SH-SY5Y (cell line): Measurements from ENCODE around the gene TMCC3.

Experiments
- GATA2 ChIP-seq: IDR thresholded peaks from 2 replicates; pipeline ENCODE4 v1.6.1; 2011; ENCODE audit warnings: mild to moderate bottlenecking, low read depth, low read length
- GATA3 ChIP-seq: IDR thresholded peaks from 2 replicates; pipeline ENCODE4 v1.6.1; 2011; ENCODE audit warnings: low read depth, mild to moderate bottlenecking, low read length, moderate library complexity

TMCC3 gene

DNA sequence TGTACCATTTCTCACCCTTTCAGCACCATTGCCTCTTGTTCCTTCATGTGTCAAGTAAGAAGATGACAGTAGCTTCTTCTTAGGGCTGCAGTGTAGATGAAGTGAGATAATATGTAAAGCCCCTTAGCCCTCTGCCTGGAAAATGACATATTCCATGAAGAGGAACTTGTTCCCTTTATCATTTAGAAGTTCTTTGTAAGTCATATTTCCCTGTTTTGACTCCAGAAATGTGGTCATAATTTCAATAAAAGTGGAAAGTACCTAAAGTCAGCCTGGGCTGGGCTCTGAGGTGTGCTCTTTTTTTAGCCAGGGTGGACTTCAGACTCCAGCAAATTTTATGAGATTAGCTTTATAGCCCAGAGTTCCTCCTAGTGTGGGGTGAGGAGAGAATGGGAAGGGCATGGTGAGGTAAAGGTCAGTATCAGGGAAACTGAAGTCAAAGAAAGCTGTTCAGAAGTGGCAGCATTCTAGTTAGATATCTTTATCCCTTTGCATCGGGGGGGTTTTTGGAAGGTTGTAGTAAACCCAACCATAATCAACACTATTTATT lies 92.5 kb downstream of the TMCC3 start:
- no peak for TF ChIP-seq GATA2
- no peak for TF ChIP-seq GATA3

DNA sequence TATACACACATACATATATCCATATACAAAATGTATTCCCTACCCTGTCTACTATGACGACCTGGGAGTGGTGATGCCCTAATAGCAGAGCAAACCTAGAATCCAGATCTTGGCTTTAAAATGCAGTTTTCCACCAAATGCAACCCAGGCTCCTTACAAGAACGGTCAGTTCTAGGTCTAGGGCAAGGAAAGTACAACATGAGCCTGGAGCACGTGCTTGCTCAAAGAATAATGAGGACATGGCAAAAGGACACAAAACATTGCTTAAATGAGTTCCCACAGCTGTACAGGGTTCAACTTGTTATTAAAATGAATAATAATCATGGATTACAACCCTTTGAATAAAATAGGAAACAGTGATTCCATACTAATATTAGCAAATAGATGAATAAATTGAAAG lies 94.7 kb downstream of the TMCC3 start:
- TF ChIP-seq GATA2 (no peak), GATA3 (no peak)

DNA sequence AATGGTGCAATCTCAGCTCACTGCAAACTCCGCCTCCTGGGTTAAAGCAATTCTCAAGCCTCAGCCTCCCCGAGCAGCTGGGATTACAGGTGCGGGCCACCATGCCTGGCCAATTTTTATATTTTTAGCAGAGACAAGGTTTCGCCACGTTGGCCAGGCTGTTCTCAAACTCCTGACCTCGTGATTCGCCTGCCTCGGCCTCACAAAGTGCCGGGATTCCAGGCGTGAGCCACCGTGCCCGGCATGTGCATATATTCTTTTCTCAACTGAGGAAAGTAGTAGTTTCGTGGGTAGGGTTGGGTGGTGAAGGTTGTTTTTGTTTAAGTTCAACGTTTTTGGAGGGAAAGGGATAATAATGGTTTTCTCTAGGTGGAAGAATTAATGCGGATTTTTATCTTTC lies 96.5 kb downstream of the TMCC3 start:
- TF ChIP-seq GATA3: no peak
- TF ChIP-seq GATA2: no peak

DNA sequence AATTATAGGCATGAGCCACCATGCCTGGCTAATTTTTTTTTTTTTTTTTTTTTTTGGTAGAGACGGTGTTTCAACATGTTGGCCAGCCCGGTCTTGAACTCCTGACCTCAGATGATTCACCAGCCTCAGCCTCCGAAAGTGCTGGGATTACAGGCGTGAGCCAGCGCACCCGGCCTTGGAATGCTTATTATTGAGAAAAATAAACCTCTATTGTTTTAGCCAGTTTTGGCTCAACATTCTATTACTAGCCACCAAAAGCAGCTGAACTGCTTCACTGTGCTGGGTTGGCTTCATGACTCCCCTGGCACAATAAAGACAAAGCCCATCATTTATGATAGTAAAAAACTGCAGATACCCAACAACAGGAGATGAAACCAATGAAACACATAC lies 97.2 kb downstream of the TMCC3 start:
- TF ChIP-seq GATA2: no peak
- no peak for TF ChIP-seq GATA3

- TF ChIP-seq GATA2 (no peak), GATA3 (no peak)
These were observed 98.5 kb downstream of the TMCC3 start for GRCh38 chr12:94551810-94552209.

DNA sequence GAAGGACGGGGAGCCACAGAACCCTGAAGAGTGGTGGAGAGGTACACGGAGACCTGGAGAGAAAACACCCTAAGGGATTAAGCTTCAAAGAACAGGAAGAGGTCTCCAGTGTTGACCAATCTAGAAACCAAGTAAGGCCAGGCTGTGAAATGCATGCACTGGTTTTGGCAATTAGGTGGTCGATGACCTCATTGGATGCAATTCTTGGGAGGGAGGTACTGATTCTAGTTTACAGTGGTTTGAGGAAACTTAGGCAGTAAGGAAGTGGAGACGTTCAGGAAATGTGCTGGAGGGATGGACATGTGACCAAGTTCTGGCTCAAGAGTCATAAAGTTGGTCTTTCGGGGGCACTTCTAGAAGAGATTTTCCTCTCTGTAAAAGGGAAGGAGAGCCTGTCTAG lies 99.4 kb downstream of the TMCC3 start:
- TF ChIP-seq GATA2: no peak
- TF ChIP-seq GATA3: no peak

- no peak for TF ChIP-seq GATA2
- no peak for TF ChIP-seq GATA3
These were observed 104.2 kb downstream of the TMCC3 start for GRCh38 chr12:94545935-94546771.

DNA sequence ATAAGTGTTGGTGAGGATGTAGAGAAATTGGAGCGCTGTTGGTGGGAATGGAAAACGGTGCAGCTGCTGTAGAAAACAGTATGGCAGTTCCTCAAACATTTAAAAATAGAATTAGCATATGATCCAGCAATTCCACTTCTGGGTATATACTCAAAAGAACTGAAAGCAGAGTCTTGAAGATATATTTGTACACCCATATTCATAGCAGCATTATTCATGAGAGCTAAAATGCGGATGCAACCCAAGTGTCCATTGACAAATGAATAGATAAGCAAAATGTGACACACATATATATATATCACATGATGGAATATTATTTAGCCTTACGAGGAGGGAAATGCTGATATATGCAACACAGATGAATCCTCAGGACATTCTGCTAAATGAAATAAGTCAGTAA lies 106.0 kb downstream of the TMCC3 start:
- TF ChIP-seq GATA2: no peak

DNA sequence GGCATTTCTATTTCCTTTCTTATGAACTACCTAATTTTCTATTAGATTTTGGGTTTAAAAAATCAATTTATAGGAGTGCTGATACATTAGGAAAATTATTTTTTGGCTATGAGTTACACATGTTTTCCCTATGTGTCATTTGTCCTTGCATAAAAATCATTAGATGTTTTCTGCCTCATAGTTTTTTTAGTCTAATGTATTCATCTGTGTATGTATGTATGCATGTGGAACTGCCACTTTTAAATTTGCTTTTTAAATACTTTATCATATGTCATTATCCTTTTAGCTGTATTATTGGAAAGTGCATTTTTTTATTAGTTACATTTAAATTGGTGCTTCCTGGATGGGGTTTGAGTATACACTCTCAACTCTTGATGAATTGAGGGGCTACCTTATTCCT lies 112.0 kb downstream of the TMCC3 start:
- TF ChIP-seq GATA2 (no peak), GATA3 (no peak)

DNA sequence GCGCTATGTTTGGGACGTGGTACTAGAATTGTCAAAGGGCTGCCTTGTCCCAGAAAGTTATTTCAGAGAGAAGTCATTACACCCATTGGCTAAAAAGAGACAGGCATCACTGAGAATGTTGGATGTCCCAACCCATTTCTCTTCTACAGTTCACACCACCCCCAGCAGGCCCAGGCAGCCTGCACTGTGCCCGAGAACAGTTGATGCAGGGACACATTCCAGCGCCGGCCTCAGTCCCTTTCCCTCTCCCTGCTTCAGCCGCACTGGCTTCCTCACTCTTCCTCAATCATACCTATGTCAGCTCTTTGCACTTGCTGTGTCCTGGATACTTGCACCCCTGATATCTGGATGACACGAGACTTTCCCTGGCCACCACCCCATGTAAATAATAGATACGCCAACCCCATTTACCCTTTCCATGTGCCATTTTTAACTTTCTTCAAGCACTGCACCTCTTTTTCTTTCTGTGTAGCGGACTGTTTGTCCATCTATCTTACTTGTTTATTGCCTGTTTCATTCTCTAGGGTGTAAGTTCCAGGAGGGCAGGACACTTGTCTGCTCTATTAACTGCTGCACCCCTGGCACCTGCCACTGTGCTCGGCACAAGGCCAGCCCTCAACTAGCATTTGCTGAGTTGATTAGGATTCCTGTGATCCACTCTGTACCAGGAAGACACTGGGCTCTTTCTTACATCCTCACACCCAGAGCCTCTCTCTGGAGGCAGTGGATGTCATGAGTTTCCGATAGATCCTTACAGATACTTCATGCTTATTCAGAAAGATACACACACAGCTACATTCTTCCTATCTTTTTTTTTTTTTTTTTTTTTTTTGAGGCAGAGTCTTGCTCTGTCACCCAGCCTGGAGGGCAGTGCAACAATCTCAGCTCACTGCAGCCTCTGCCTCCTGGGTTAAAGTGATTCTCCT lies 114.1 kb downstream of the TMCC3 start:
- no peak for TF ChIP-seq GATA3
- TF ChIP-seq GATA2: no peak

- TF ChIP-seq GATA3: no peak
These were observed 114.8 kb downstream of the TMCC3 start for GRCh38 chr12:94535510-94535921.

DNA sequence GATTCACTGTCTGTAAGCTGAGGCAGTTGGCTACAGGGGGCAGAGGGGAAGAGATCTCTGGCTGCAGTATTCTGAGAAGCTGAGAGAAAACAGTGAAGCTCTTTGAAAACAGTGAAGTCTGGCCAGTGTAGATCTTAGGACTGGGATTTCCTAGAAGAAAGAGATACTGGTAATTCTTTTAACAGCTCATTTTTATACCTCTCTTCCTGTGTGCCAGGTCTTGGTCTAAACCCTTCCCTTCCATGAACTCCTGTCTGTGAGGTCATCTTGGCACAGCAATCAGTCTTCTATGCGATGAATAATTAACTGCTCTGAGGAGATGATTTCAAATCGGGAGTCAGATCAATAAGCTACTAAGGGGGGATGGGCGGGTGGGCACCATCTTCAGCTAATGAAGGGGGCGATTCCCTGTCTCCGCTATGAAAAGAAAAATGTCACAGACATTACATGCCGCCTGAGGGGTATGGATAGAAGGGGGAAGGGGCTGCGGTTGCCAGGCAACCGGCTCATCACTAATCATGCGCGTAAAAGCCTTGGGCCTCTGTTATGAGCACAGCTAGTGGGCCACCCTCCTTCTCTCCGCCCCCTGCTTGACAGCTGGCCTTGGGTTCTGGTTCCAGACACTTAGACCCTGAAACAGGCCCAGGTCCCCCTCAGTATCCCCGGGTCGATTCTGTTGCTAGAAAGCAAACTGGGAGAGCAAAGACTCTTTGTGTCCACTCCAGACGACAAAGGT lies 115.4 kb downstream of the TMCC3 start:
- TF ChIP-seq GATA2: no peak
- no peak for TF ChIP-seq GATA3

GRCh38 chr12:94534278-94534677 lies 116.1 kb downstream of the TMCC3 start:
- TF ChIP-seq GATA3: no peak
- TF ChIP-seq GATA2: no peak

- no peak for TF ChIP-seq GATA2
- TF ChIP-seq GATA3: no peak
These were observed 117.6 kb downstream of the TMCC3 start for GRCh38 chr12:94532490-94533422.
